CD4-positive, alpha-beta T cell treated with Interleukin-15 for 4 hours (primary cell): ENCODE data around the gene DPM2.
A peak's percentile ranks its signal among the peaks of the same experiment; 100 is the strongest.

Source experiments
- DNase-seq: peaks from one replicate; pipeline ENCODE4 v3.0.0-alpha.2; 2020; ENCODE audit warnings: low spot score

Gene DPM2

DNA sequence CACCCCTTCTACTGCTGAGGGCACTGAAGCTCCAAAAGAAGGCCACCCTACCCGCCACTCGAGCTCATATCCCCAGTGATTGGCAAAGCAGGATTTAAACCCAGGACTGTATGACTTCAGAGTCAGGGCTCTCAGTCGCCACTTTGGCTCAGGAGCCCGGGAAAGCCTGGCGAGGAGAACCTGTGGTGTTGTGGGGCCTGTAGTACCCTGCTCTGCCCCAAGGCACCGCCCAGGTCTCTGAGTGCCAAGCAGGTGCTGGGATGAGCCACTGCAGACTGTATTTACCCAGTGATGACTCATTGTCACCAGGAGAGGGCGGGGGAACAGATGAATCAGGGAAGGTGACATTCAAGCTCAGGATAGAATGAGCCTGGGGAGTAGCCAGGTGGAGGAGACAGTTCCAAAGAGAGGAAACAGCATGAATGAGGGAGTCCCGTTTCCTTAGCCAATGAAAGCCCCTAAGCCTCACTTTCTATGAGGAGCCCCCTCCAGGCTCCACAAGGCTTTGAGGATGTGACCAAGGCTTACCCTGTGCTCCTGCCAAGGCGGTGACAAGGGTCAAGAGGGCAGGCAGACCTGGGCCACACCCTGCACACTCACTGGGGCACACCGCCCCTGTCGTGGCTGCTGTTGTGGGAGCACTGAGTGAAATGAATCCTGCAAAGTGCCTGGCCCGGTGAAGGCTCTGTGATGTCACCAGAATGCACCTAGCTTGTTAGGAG lies 17.8 kb upstream of the DPM2 start:
- peak; percentile 89 for DNase-seq

- DNase-seq = no peak
Observed at GRCh38 chr9:127954831-127955293, 17.2 kb upstream of the DPM2 start.

DNA sequence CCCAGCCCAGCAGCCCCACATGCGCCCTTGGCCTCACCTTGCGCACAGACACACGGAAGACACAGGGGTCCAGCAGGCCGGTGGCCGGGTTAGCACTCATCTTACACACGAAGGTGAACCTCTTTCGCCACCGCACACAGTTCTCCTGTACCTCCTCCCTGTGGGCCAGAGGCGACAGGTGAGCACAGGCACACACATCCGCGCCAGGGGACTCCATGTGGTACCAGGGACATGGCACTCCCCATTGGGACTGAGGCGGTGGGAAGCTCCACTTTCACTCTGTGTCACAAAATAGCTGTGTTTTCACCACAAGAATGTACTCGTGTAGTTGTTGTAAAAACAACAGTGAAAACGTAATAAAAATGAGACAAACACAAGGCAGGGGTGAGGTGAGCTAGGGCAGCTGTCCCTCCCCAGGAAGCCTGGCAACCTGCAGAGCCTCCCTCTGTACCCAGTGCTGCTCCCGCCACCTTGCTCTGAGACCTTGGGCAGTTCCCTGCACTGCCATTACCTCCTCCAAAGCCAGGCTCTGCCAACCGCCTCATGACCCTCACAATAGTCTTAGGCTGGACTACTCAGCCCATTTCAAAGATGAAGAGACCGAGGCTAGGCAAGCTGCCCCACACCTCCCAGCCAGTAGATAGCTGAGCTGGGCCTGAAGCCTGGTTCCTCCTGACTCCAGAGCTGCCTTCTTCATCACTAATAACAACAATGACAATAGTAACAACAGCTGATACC lies 16.3 kb upstream of the DPM2 start:
- no peak for DNase-seq

- DNase-seq = no peak
Observed at GRCh38 chr9:127953154-127953553, 15.5 kb upstream of the DPM2 start.

- DNase-seq = no peak
Observed at GRCh38 chr9:127950513-127951289, 13.0 kb upstream of the DPM2 start.

GRCh38 chr9:127949827-127950512 lies 12.3 kb upstream of the DPM2 start:
- no peak for DNase-seq

GRCh38 chr9:127947841-127948710 lies 10.4 kb upstream of the DPM2 start:
- DNase-seq = no peak

- no peak for DNase-seq
Observed at GRCh38 chr9:127946728-127947127, 9.1 kb upstream of the DPM2 start.

DNA sequence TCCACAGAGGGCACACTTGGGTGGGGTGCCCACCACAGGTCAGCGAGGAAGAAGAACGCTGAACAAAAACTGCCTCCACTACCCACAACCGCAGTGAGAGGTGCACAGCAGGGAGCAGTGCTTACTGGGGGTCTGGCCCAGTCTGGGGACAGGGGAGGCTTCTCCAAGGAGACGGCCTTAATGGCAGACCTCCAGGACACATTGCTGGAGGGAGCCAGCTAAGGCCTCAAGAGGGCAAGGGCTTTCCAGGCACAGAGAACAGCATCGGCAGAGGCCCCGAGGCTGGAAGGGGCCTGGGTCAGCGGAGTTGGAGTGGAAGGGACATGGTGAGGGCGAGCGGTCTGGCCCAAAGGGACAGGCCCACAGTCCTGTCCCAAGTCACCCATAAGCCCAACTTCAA lies 8.3 kb upstream of the DPM2 start:
- DNase-seq = no peak

GRCh38 chr9:127945338-127945737 lies 7.7 kb upstream of the DPM2 start:
- no peak for DNase-seq

- DNase-seq = no peak
Observed at GRCh38 chr9:127944586-127945218, 7.0 kb upstream of the DPM2 start.

- peak; percentile 72 for DNase-seq
Observed at GRCh38 chr9:127943731-127944144, 6.1 kb upstream of the DPM2 start.

DNA sequence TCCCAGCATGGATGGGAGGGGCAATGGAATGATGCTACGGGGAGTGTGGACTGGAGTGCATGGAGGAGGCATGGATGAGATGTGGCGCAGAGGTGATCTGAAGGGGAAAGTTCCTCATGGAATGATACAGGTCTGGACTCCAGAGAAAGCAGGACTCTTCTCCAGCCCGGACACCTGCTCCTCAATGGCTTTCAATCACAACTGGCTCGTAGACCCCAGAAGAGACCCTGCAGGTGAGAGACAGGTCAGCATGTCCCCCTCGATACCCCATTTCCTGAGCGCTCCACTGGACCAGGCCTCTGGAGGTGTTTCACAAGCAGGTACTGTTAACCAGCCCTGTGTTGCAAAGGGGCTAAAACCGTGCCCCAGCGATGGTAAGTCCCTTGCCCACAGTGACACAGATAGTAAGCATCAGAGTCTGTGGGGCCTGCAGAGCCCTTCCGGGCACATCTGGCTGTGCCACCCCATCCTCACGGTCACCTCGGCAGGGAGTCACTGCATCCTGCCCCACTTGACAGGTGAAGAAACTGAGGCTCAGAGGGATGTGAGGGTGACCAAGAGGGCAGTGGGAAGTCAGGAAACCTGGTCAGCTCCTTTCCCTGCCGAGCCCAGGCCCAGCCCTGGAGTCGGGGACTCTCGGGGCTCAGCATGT lies 5.5 kb upstream of the DPM2 start:
- DNase-seq = no peak

DNA sequence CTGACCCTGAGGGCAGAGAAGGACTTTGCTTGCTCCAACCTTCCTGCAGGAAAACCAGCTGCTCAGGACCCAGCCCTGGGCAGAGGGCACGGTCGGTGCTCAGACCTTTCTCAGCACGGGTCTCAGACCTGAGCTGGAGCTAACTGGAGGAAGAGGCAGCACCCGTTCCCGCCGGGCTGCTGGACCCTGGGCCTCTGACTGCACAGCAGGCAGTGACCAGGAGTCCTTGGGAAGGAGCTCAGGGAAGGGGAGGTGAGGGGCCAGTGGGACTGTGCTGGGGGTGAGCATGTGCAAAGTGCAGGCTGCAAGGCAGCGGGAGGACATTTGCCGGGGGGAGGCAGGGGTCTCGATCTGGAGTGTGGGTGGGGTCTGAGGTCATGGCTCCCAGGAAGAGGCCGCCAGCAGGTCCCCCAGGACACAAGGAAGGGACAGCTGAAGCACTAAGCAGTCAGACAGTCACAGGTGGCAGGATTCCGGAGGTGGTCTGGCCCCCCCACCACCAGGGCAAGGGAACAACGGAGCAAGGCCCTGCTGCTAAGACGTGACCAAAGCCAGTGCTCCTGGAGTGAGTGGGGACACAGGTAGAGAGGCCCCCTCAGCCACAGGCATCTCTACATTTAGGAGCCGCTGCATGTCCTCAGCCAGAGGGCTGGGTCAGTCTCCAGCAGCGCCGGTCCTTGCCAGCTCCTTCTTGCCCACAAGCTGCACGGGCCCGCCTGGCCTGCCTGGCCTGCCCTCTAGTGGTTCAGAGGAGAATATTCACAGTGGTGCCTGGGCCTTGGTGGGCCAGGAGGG lies 4.8 kb upstream of the DPM2 start:
- DNase-seq = peak; percentile 53

DNA sequence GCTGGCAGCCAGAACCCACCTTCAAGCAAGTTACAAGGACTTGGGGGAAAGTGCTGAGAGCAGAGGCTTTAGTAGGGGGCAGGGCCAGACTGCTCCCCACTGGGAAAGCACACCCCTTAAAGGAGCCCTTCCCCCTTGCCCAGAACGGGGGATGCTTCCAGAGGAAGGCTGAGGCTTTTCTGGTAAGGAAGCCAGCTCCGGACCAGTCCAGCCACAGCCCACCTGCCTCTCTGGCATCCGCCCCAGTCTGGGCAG lies 4.2 kb upstream of the DPM2 start:
- no peak for DNase-seq

GRCh38 chr9:127941062-127941960 lies 3.7 kb upstream of the DPM2 start:
- DNase-seq = no peak

DNA sequence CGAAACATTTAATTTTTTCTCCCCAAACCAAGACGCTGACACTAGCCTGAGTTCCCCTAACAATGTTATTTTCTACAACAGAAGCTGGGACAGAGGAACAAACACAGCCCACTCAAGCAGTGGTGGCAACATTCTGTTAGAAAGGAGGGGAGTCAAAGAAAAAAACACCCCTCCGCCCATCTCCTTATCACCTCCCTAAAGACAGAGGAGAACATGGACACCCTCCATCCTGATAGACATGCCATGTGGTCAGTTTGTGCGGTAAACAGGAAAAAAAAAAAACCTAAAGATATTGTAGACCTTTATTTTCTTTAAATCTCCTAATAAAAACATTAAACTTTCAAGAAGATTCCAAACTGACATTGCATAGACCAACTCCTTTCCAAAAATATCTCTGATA lies 2.9 kb upstream of the DPM2 start:
- DNase-seq = no peak

GRCh38 chr9:127938298-127938690 lies 640 bp upstream of the DPM2 start:
- DNase-seq = no peak

- DNase-seq = no peak
Observed at GRCh38 chr9:127937056-127937387, 632 bp downstream of the DPM2 start.
